ENCODE results near the gene MCTP1. TPM values are rescaled to one million over a fixed set of nuclear protein-coding genes. Genes with fewer than 3 reads are reported as not detected.

MCTP1 gene
- total RNA-seq, 1 donor from 2014 or later, result 12.8 TPM

DNA sequence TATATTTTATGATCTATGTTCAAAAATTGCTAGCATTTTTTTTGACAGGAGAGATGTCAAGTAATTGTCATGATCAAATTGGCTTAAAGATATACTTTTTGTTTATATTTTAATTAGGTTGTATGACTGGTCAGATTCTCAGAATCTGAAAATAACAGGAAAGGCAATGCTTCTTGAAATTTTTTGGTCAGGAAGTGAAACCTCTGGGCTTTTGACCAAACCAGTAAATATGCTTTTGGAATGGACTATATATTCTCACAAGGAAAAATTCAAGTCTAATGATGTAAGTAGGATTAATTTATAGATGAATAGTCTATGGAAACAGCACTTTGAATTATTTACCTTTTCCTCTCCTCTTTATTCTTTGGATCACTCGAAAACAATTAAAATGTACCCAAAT lies 614.2 kb downstream of the MCTP1 start:
- H3K9me3 ChIP-seq, result no peaks in the 10 kb centered on the region
- TF ChIP-seq POLR2AphosphoS5 (IDR thresholded peaks at IDR 0.05; ENCODE audit: insufficient read depth in 1 of 2, low read depth in 1 of 2), result no peak
- TF ChIP-seq, protein P1, sequence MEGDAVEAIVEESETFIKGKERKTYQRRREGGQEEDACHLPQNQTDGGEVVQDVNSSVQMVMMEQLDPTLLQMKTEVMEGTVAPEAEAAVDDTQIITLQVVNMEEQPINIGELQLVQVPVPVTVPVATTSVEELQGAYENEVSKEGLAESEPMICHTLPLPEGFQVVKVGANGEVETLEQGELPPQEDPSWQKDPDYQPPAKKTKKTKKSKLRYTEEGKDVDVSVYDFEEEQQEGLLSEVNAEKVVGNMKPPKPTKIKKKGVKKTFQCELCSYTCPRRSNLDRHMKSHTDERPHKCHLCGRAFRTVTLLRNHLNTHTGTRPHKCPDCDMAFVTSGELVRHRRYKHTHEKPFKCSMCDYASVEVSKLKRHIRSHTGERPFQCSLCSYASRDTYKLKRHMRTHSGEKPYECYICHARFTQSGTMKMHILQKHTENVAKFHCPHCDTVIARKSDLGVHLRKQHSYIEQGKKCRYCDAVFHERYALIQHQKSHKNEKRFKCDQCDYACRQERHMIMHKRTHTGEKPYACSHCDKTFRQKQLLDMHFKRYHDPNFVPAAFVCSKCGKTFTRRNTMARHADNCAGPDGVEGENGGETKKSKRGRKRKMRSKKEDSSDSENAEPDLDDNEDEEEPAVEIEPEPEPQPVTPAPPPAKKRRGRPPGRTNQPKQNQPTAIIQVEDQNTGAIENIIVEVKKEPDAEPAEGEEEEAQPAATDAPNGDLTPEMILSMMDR (IDR thresholded peaks at IDR 0.05), result no peak
- no peak for TF ChIP-seq POLR2A (IDR thresholded peaks at IDR 0.05)
- DNase-seq (ENCODE audit: extremely low spot score in 2 of 2), result no peak
- H3K36me3 ChIP-seq, result peaks cover 0 to 4% of the 10 kb centered on the region in 2 donors
- no peaks in the 10 kb centered on the region for H3K27me3 ChIP-seq
- no peaks in the 10 kb centered on the region for H3K4me1 ChIP-seq
- intact Hi-C loops (cut with DNase I), result no loop called here
- no peak overlapping the region for H3K27ac ChIP-seq
- H3K4me3 ChIP-seq, result no peak overlapping the region

DNA sequence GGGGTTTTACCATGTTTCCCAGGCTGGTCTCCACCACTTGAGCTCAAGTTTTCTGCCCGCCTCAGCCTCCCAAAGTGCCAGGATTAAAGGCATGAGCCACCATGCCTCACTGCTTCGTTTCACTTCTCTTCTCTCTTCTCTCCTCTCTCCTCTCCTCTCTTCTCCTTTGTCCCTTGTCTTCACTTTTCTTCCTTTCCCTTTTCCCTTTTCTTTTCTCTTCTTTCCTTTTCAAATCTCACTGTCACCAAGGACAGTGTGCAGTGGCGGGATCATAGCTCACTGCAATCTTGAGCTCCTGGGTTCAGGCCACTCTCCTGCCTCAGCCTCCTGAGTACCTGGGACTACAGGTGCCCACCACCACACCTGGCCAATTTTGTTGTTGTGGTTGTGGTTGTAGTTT lies 617.0 kb downstream of the MCTP1 start:
- H3K4me1 ChIP-seq, result no peaks in the 10 kb centered on the region
- TF ChIP-seq, protein P1 (IDR thresholded peaks at IDR 0.05), result no peak
- no peak for TF ChIP-seq POLR2AphosphoS5 (IDR thresholded peaks at IDR 0.05; ENCODE audit: insufficient read depth in 1 of 2, low read depth in 1 of 2)
- no peak for TF ChIP-seq POLR2A (IDR thresholded peaks at IDR 0.05)
- DNase-seq (ENCODE audit: extremely low spot score in 2 of 2), result no peak
- no peak overlapping the region for H3K27ac ChIP-seq
- H3K4me3 ChIP-seq, result no peak overlapping the region
- intact Hi-C loops (cut with DNase I), result no loop called here
- peaks cover 0 to 9% of the 10 kb centered on the region in 2 donors for H3K36me3 ChIP-seq
- no peaks in the 10 kb centered on the region for H3K9me3 ChIP-seq
- no peaks in the 10 kb centered on the region for H3K27me3 ChIP-seq

DNA sequence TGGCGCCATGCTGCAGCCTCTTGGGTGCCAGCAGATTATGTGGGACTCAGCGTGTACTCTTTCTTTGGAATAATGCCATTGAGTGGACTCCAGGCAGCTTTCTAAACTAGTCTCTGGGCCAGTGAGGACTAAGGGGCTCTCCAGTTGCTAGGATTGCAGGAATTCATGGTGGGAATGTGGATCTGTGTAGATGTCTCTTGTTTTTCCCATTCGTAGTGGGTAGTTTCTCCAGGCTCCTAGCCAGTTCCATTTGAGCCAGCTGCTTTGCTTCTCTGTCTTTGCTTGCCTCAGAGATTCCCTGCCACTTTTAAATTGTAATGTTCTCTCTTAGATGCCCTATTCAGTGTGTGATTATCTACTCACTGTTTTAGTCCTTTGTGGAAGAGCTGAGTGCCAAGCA lies 623.8 kb downstream of the MCTP1 start:
- no peak overlapping the region for H3K4me3 ChIP-seq
- H3K36me3 ChIP-seq, result peaks cover 0 to 12% of the 10 kb centered on the region in 2 donors
- intact Hi-C loops (cut with DNase I), result no loop called here
- no peaks in the 10 kb centered on the region for H3K4me1 ChIP-seq
- TF ChIP-seq, protein P1 (IDR thresholded peaks at IDR 0.05), result no peak
- TF ChIP-seq POLR2AphosphoS5 (IDR thresholded peaks at IDR 0.05; ENCODE audit: insufficient read depth in 1 of 2, low read depth in 1 of 2), result no peak
- no peak for TF ChIP-seq POLR2A (IDR thresholded peaks at IDR 0.05)
- no peak for DNase-seq (ENCODE audit: extremely low spot score in 2 of 2)
- no peaks in the 10 kb centered on the region for H3K9me3 ChIP-seq
- no peak overlapping the region for H3K27ac ChIP-seq
- H3K27me3 ChIP-seq, result no peaks in the 10 kb centered on the region

- Histone ChIP-seq H3K4me1 (no peaks in the 10 kb centered on the region), H3K36me3 (peaks cover 0 to 10% of the 10 kb centered on the region in 2 donors), H3K4me3 (no peak overlapping the region), H3K9me3 (no peaks in the 10 kb centered on the region), H3K27me3 (no peaks in the 10 kb centered on the region), H3K27ac (no peak overlapping the region)
- TF ChIP-seq, protein P1 (IDR thresholded peaks at IDR 0.05), result no peak
- TF ChIP-seq POLR2AphosphoS5 (IDR thresholded peaks at IDR 0.05; ENCODE audit: insufficient read depth in 1 of 2, low read depth in 1 of 2), result no peak
- no peak for TF ChIP-seq POLR2A (IDR thresholded peaks at IDR 0.05)
- intact Hi-C loops (cut with DNase I), result no loop called here
- no peak for DNase-seq (ENCODE audit: extremely low spot score in 2 of 2)
Observed at GRCh38 chr5:94660506-94660905, 624.4 kb downstream of the MCTP1 start.

DNA sequence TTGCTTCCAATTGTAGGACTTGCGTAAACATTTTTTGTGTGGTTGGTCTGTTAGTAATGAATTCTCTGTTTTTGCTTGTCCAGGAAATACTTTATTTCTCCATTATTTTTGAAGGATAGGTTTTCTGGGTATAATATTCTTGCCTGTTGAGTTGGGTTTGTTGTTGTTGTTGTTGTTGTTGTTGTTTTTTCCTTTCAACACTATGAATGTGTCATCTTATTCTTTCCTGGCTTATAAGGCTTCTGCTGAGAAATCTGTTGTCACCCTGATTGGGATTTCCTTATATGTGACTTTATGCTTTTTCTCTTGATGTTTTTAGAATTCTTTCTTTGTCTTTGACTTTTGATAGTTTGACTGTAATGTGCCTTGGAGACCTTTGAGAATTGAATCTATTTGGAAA lies 626.6 kb downstream of the MCTP1 start:
- Histone ChIP-seq H3K27me3 (no peaks in the 10 kb centered on the region), H3K36me3 (peaks cover 0 to 7% of the 10 kb centered on the region in 2 donors), H3K4me3 (no peak overlapping the region), H3K4me1 (no peaks in the 10 kb centered on the region), H3K27ac (no peak overlapping the region), H3K9me3 (no peaks in the 10 kb centered on the region)
- DNase-seq (ENCODE audit: extremely low spot score in 2 of 2), result no peak
- intact Hi-C loops (cut with DNase I), result no loop called here
- TF ChIP-seq, protein P1 (IDR thresholded peaks at IDR 0.05), result no peak
- TF ChIP-seq POLR2AphosphoS5 (IDR thresholded peaks at IDR 0.05; ENCODE audit: insufficient read depth in 1 of 2, low read depth in 1 of 2), result no peak
- no peak for TF ChIP-seq POLR2A (IDR thresholded peaks at IDR 0.05)

Small RNA genes lying within 50 kb of the gene (small RNA-seq; reads per million reads assigned to genes)
- gene RF02271, result not detected

Other genes with a start within 250 kb of the MCTP1 start
- gene FAM81B, start 106.3 kb upstream of the MCTP1 start, total RNA-seq, result not detected

Data from vagina (tissue), 2 donors.